KMS-11 (cell line): ENCODE measurements around the gene HMGN1.

ENCODE experiments used
- H2AFZ ChIP-seq: fragments of 200-600 bp; sonication (generic); 2 replicates; pipeline ENCODE4 v1.6.1; 2016; ENCODE audit warnings: antibody characterized with exemption, mixed run types, low read depth
- H3K27ac ChIP-seq: fragments of 200-600 bp; sonication (generic); 2 replicates; pipeline ENCODE4 v1.6.1; 2016; ENCODE audit warnings: mild to moderate bottlenecking, mixed run types
- H3K27me3 ChIP-seq: fragments of 200-600 bp; sonication (generic); 2 replicates; pipeline ENCODE4 v1.6.1; 2017; ENCODE audit warnings: mild to moderate bottlenecking, low read depth, mixed run types, moderate library complexity; ENCODE audit not compliant: insufficient read depth
- H3K36me3 ChIP-seq: fragments of 200-600 bp; sonication (generic); 2 replicates; pipeline ENCODE4 v1.6.1; 2017; ENCODE audit warnings: mild to moderate bottlenecking, mixed run types; ENCODE audit not compliant: insufficient read depth
- H3K4me1 ChIP-seq: fragments of 200-600 bp; sonication (generic); 2 replicates; pipeline ENCODE4 v1.6.1; 2016; ENCODE audit warnings: mild to moderate bottlenecking, low read depth, mixed run types; ENCODE audit not compliant: poor library complexity, severe bottlenecking
- H3K4me2 ChIP-seq: fragments of 200-600 bp; sonication (generic); 2 replicates; pipeline ENCODE4 v1.7.0; 2016; ENCODE audit warnings: mild to moderate bottlenecking, mixed run types
- H3K4me3 ChIP-seq: fragments of 200-600 bp; sonication (generic); IDR thresholded peaks from 2 replicates; pipeline ENCODE4 v1.6.1; 2017; ENCODE audit warnings: low read depth, low read length, mixed read lengths; ENCODE audit not compliant: insufficient read depth
- H3K79me2 ChIP-seq: fragments of 200-600 bp; sonication (generic); 2 replicates; pipeline ENCODE4 v1.6.1; 2016; ENCODE audit warnings: low read depth, mixed run types; ENCODE audit not compliant: insufficient read depth
- H3K9ac ChIP-seq: fragments of 200-600 bp; sonication (generic); 2 replicates; pipeline ENCODE4 v1.6.1; 2016; ENCODE audit warnings: mild to moderate bottlenecking, mixed run types
- H4K20me1 ChIP-seq: fragments of 200-600 bp; sonication (generic); 2 replicates; pipeline ENCODE4 v1.6.1; 2016; ENCODE audit warnings: mild to moderate bottlenecking, mixed run types; ENCODE audit not compliant: insufficient read depth
- TF ChIP-seq, protein P1 (sequence below): fragments of 200-600 bp; sonication (generic); conservative IDR thresholded peaks from 2 replicates; pipeline ENCODE4 v1.6.1; 2017; ENCODE audit warnings: low read depth, mild to moderate bottlenecking, antibody characterized with exemption, low read length, moderate library complexity, mixed read lengths

HMGN1 gene

DNA sequence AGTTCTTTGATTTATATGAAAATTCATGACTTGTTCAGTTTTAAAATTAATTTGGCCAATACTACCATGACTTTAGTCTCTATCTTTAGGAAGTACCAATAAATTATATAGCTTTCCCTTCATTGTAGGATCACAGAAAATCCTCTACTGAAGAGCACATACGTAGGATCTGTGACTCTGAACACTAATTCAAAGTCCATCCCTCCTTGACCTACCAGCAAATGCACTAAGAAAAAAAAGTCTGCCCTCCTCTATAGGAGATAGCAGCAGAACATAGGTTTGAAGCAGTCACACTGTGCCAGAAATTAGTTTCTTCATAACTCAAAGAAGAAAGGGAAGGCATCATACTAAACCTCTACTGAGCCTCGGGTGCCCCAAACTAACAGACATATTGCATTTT, 52.0 kb downstream of the HMGN1 start:
- H3K9ac ChIP-seq, result no peak overlapping the region
- H4K20me1 ChIP-seq, result no peaks in the 10 kb centered on the region
- peaks cover 21% of the 10 kb centered on the region; the same call in 1 of the 2 replicates for H3K36me3 ChIP-seq
- H3K4me3 ChIP-seq, result no peak overlapping the region
- no peak overlapping the region for H3K27ac ChIP-seq
- TF ChIP-seq, protein P1, sequence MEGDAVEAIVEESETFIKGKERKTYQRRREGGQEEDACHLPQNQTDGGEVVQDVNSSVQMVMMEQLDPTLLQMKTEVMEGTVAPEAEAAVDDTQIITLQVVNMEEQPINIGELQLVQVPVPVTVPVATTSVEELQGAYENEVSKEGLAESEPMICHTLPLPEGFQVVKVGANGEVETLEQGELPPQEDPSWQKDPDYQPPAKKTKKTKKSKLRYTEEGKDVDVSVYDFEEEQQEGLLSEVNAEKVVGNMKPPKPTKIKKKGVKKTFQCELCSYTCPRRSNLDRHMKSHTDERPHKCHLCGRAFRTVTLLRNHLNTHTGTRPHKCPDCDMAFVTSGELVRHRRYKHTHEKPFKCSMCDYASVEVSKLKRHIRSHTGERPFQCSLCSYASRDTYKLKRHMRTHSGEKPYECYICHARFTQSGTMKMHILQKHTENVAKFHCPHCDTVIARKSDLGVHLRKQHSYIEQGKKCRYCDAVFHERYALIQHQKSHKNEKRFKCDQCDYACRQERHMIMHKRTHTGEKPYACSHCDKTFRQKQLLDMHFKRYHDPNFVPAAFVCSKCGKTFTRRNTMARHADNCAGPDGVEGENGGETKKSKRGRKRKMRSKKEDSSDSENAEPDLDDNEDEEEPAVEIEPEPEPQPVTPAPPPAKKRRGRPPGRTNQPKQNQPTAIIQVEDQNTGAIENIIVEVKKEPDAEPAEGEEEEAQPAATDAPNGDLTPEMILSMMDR, result no peak
- no peak overlapping the region for H2AFZ ChIP-seq
- no peaks in the 10 kb centered on the region for H3K4me1 ChIP-seq
- H3K27me3 ChIP-seq, result no peaks in the 10 kb centered on the region
- H3K79me2 ChIP-seq, result peaks cover 15% of the 10 kb centered on the region; the same call in 1 of the 2 replicates
- no peak overlapping the region for H3K4me2 ChIP-seq
